Esophagus (tissue), 2 donors: ENCODE data around the gene ARMC9. TPM values are rescaled to one million over a fixed set of nuclear protein-coding genes. Genes with fewer than 3 reads are reported as not detected.

Source experiments
- H3K27ac ChIP-seq, 2 donors: one replicate each; pipeline ENCODE4 v1.5.1; 2013; ENCODE audit warnings: low read depth in 2 of 2, mild to moderate bottlenecking in 2 of 2, inconsistent platforms in 1 of 2, low read length in 1 of 2, moderate library complexity in 1 of 2
- H3K27me3 ChIP-seq, 2 donors: one replicate each; pipeline ENCODE4 v1.6.1; 2013; ENCODE audit warnings: low read length in 2 of 2, control low read depth in 1 of 2, mild to moderate bottlenecking in 1 of 2; ENCODE audit not compliant: insufficient read depth in 2 of 2, control insufficient read depth in 1 of 2
- H3K36me3 ChIP-seq, 2 donors: one replicate each; pipeline ENCODE4 v1.6.1; 2013; ENCODE audit warnings: low read length in 1 of 2; ENCODE audit not compliant: control insufficient read depth in 2 of 2, insufficient read depth in 2 of 2
- H3K4me1 ChIP-seq, 2 donors: one replicate each; pipeline ENCODE4 v1.6.1; 2013; ENCODE audit warnings: low read length in 1 of 2; ENCODE audit not compliant: control insufficient read depth in 2 of 2, insufficient read depth in 2 of 2
- H3K4me3 ChIP-seq, 2 donors: one replicate each; pipeline ENCODE4 v1.5.1; 2013; ENCODE audit warnings: low read length in 2 of 2, mild to moderate bottlenecking in 2 of 2, low read depth in 1 of 2, moderate library complexity in 1 of 2
- H3K9me3 ChIP-seq, 2 donors: one replicate each; pipeline ENCODE4 v1.6.1; 2013; ENCODE audit warnings: mild to moderate bottlenecking in 2 of 2, low read depth in 1 of 2, low read length in 1 of 2, moderate library complexity in 1 of 2; ENCODE audit not compliant: control insufficient read depth in 2 of 2, insufficient read depth in 1 of 2
- WGBS, 2 donors: extraction: QIAGEN DNeasy Blood & Tissue Kit; methylation state at CpG; one replicate each; pipeline ENCODE4 v1.1.7; 2013; 5-methylcytosine and 5-hydroxymethylcytosine counted together
- polyA plus RNA-seq, 2 donors: library from polyadenylated mRNA; stranded (reverse); fragments of 200-250 nt; gene quantifications; one replicate each; pipeline ENCODE4 v1.2.3, GENCODE V29; 2013
- donor health status: healthy with polysubstance abuse.
- donor health status: Bipolar disorder and iron deficiency.

ARMC9 gene
- polyA plus RNA-seq, 2 donors, result 2.9 to 3.6 TPM

DNA sequence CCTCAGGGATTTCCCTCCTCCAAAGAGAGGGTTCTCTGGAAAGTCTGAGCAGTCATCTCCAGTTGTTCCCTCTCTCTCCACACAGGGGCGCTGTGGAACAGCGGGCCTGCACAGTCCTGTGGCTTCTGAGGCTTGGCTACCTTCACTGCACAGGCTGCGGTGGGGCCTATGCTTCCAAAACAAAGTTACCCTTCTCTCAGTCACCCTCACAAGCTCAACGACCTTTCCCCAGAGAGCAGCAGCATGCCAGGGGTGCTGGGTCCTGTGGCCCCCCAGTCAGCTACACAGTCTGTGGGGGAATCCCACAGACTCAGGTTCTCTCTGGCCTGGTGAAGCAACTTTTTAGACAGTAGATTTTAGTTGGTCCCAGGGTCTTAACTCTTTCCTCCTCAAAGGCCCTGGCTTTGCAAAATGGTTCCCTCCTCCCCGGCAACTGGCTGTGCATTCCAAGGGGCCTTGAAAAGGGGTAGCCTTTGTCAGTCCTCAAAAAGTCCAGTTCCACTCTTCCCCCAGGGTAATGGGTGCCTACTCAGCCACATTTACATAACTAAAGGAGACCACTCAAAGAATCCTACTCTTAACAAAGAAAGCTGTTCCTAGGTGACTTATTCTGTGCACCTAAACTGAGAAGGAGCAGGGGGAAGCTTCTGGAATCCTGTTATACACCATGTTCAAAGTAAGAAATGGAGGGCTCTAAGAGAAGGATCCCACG lies 212.0 kb downstream of the ARMC9 start:
- H3K27ac ChIP-seq, result no peak overlapping the region
- H3K4me3 ChIP-seq, result no peak overlapping the region
- no peaks in the 10 kb centered on the region for H3K27me3 ChIP-seq
- WGBS, 2 donors, result 78 to 81% methylated on average over 6 of the region's 6 CpGs
- H3K9me3 ChIP-seq, result peaks cover 2 to 4% of the 10 kb centered on the region in 2 donors
- H3K4me1 ChIP-seq, result peaks cover 0 to 10% of the 10 kb centered on the region in 2 donors
- no peaks in the 10 kb centered on the region for H3K36me3 ChIP-seq

DNA sequence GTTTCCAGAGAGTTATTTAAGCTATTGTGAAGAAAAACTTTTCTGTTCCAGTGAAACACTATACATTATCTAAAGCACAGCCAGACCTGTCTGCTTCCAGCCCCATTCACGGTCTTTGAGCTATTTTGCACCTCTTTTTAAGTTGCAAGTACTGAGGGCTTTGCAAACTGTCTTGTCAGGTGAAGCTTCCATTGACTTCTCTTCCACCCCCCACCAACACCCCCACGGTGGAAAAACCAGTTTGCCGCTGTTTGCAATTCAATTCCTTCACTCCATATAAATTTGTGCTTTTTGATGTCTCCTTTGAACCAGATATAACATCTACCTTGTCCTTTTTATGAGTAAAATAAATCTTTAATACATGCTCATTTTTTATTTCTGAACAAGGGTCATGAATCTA lies 212.8 kb downstream of the ARMC9 start:
- no peak overlapping the region for H3K27ac ChIP-seq
- WGBS, 2 donors, result 65 to 66% methylated on average over 3 of the region's 3 CpGs

DNA sequence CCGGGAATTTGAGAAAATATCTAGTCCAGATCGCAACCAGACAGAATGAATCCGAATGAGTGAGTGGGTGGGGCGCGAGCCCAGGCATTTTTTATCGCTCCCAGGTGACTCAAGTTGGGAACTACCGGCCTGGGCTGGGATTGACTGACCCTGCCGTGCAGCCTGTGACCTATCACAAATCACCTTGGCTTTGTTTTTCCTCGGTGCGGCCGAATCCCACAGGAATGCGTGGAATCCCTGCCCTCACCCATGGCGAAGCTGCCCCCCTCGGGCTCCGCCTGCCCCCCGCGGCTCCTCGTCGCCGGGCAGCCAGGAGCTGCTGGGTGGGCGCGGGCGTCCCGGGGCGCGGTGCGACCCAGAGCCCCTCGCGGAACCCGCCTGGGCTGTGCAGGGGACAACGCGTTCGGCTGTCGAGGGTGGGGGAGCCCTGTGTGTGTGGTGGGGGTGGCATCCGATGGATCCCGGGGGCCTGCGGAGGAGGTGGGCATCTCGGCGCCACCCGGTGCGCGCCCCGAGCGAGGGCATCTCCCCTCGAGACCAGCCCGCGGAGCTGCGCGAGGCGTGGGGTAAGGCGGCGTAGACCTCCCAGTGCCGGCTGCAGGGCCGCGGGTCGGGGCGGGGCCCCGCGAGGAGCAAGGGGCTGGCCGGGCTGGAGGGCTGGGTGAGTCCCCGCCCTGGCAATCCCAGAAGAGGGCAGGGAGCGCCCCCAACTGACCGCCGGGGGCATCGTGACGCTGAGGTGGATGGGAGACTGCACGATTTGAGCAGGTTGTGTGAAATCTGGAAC lies 213.6 kb downstream of the ARMC9 start:
- WGBS, 2 donors, result 4% methylated on average over 66 to 67 of the region's 67 CpGs
- Histone ChIP-seq H3K4me1 (peaks cover 0 to 10% of the 10 kb centered on the region in 2 donors), H3K27me3 (no peaks in the 10 kb centered on the region), H3K36me3 (no peaks in the 10 kb centered on the region), H3K4me3 (peak overlapping the region; percentile 26 to 37), H3K9me3 (peaks cover 2 to 4% of the 10 kb centered on the region in 2 donors), H3K27ac (no peak overlapping the region)

More for the DNA sequence above, 212.8 kb downstream of the ARMC9 start:
- H3K36me3 ChIP-seq, result no peaks in the 10 kb centered on the region
- no peak overlapping the region for H3K4me3 ChIP-seq
- peaks cover 2 to 4% of the 10 kb centered on the region in 2 donors for H3K9me3 ChIP-seq
- peaks cover 0 to 10% of the 10 kb centered on the region in 2 donors for H3K4me1 ChIP-seq
- H3K27me3 ChIP-seq, result no peaks in the 10 kb centered on the region

DNA sequence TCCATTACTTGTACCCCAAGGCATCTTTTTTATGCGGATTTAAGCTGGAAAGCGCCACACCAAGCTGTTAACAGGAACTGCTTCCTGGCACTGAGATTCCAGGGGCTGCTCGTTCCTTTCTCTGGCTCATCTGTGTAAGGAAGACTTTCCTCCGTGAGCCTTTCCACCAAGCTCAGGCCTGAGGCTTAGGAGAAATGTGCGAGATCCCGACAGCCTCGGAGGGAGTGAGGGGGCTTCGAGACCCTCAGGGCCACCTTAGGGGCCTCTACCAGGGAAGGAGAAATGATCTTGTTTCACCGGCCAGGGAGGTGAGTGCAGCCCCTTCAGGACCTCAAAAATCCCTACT lies 214.2 kb downstream of the ARMC9 start:
- Histone ChIP-seq H3K27ac (no peak overlapping the region), H3K36me3 (no peaks in the 10 kb centered on the region), H3K4me3 (no peak overlapping the region), H3K9me3 (peaks cover 2 to 4% of the 10 kb centered on the region in 2 donors), H3K4me1 (peaks cover 0 to 10% of the 10 kb centered on the region in 2 donors), H3K27me3 (peaks cover 0 to under 1% of the 10 kb centered on the region in 2 donors)
- 24 to 27% methylated on average over 9 of the region's 9 CpGs for WGBS, 2 donors

DNA sequence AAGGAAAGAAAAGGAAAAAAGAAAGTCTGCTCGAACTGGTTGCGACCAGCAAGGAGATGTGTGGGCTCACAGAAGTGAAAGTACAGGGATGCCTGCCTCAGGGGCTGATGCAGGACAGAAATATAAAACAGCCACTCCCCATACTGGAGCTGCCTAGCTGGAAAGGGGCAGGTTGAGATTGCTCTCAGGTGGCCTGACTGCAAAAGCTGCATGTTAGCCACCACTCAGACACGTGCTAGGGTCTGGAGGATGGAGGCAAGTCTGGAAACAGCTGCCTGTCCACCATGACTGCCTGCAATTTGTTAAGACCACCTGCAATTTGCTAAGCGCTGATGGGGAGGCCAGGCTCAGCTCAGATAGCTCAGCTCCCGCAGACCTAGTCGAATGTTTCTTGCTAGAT lies 215.0 kb downstream of the ARMC9 start:
- peaks cover 0 to 2% of the 10 kb centered on the region in 2 donors for H3K27me3 ChIP-seq
- H3K4me1 ChIP-seq, result peaks cover 0 to 10% of the 10 kb centered on the region in 2 donors
- H3K36me3 ChIP-seq, result no peaks in the 10 kb centered on the region
- H3K9me3 ChIP-seq, result peaks cover 2 to 4% of the 10 kb centered on the region in 2 donors
- WGBS, 2 donors, result 82 to 90% methylated on average over 6 of the region's 6 CpGs
- no peak overlapping the region for H3K4me3 ChIP-seq
- H3K27ac ChIP-seq, result no peak overlapping the region

DNA sequence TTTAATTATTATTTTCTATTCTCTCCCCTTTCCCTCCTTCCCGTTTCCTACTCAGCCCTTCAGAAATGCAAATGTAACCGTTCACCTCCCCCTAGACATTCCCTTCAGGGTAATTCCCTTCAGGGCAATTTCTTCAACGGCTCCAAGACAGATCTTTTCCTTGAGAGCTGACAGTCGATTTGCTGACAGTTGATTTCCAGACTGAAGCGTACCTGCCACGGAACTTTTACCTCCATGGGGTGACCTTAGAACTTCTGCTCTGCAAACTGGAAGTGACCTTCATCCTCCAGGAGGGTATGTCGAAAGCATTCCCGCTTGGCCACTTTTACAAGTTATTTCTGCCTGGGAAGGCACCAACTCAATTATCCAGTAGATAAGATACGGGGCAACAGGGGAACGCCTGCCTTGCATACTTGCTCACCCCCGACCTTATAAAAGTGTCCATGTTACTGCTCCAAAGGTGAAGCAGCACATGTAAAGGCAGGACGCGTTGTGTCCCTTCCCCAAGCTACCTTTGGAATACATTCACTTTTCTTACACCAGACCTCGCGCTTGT lies 215.6 kb downstream of the ARMC9 start:
- no peak overlapping the region for H3K27ac ChIP-seq
- WGBS, 2 donors, result 63 to 76% methylated on average over 15 of the region's 15 CpGs
- peaks cover 0 to 10% of the 10 kb centered on the region in 2 donors for H3K4me1 ChIP-seq

DNA sequence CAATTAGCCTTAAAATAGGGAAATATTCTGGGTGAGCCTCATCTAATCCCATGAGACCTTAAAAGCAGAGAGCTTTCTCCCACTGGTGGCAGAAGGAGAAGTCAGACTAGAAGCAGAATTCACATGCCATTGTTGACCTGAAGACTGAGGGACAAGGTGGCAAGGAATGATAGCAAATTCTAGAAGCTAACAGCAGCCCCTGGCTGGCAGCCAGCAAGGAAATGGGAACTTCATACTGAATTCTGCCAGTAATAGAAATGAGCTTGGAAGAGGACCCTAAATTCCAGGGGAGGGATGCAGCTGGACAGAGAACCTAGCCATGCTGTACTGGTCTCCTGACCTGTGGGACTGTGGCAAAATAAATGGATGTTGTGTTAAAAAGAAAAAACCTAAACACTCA lies 216.6 kb downstream of the ARMC9 start:
- H3K27me3 ChIP-seq, result peaks cover 2 to 3% of the 10 kb centered on the region in 2 donors
- peaks cover 0 to 10% of the 10 kb centered on the region in 2 donors for H3K4me1 ChIP-seq
- peaks cover 2 to 4% of the 10 kb centered on the region in 2 donors for H3K9me3 ChIP-seq
- no peak overlapping the region for H3K4me3 ChIP-seq
- H3K27ac ChIP-seq, result no peak overlapping the region
- no peaks in the 10 kb centered on the region for H3K36me3 ChIP-seq

More for the DNA sequence above, 215.6 kb downstream of the ARMC9 start:
- H3K4me3 ChIP-seq, result no peak overlapping the region
- H3K9me3 ChIP-seq, result peaks cover 2 to 4% of the 10 kb centered on the region in 2 donors
- no peaks in the 10 kb centered on the region for H3K36me3 ChIP-seq
- peaks cover 0 to 2% of the 10 kb centered on the region in 2 donors for H3K27me3 ChIP-seq

DNA sequence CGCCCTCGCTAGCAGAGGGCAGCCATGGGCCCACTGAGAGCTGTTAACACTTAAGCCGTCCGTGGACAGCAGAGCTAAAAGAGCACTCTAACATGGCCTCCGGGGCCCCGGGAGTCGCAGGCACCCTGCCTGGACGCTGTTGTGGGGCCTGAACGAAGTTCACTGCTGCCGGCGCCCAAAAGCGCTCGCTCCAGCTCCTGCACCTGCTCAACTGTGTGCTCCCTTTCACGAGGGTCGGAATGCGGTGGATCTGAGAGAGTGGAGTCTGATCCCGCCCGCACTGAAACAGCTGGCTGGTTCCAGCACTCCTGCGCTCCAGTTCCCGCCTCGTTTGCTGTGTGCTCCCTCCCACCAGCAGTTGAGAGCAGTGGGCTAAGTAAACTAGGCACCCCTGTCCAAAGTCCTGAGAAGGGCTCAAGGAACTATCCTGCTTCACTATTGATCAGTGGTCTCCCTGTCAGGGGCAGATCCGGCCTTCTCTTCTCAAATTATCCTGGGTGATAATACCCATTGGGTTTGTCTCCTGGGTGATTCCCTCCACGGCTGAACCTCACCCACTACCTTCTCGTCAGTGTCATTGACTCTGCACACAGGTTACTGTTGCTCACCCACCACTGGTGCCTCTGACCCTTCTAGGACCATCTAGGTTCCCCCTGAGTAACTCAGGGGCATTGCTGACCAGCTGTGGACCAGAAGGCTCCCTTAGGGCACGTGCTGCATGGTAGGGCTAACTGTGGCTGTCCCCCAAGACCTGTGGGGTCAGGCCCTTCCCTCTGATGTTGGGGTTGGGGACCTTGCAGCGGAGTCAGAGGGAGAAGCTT lies 220.6 kb downstream of the ARMC9 start:
- 85 to 86% methylated on average over 26 of the region's 26 CpGs for WGBS, 2 donors
- Histone ChIP-seq H3K36me3 (no peaks in the 10 kb centered on the region), H3K4me1 (no peaks in the 10 kb centered on the region)

DNA sequence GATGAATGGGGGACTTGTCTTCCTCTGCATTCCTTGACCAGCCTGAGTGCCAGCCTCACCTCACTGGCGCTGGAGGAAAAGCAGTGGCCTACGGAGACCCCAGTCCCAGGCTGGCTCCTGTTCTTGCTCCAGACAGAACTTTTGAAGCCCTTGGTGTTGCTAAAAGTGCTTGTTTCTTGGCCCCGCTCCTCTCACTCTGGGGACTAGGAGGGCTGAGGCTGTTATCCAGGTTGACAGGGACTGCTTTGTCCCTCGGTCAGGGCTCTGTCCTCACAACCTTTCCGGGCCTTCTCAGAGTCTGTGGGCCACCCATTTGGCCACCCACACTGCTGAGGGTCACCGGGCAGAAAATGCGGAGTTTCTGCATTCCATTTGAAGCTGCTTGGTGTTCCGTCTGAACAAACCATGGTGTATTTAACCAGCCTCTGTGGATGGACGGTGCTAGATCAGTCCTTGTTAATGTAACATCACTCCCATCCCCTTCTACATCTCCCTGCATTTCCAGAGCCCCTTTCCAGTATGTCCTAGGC lies 222.7 kb downstream of the ARMC9 start:
- Histone ChIP-seq H3K27me3 (peaks cover 2 to 3% of the 10 kb centered on the region in 2 donors), H3K27ac (no peak overlapping the region), H3K4me3 (no peak overlapping the region), H3K9me3 (no peaks in the 10 kb centered on the region), H3K4me1 (no peaks in the 10 kb centered on the region), H3K36me3 (no peaks in the 10 kb centered on the region)
- WGBS, 2 donors, result 83% methylated on average over 9 of the region's 9 CpGs

More for the DNA sequence above, 220.6 kb downstream of the ARMC9 start:
- Histone ChIP-seq H3K27me3 (peaks cover 2 to 3% of the 10 kb centered on the region in 2 donors), H3K9me3 (no peaks in the 10 kb centered on the region), H3K4me3 (no peak overlapping the region), H3K27ac (no peak overlapping the region)
